HL-60 (cell line): ENCODE measurements around the gene HEATR3.

ENCODE experiments used
- DNase-seq, 2 experiments: peaks; one replicate each; pipeline ENCODE4 v3.0.0-alpha.2; 2010 to 2020; ENCODE audit warnings: low read depth in 1 of 2, low spot score in 1 of 2
- H3K27ac ChIP-seq: fragments of 250-450 bp; sonication (Bioruptor Pico); replicated peaks from 2 replicates; pipeline ENCODE4 v1.5.1; 2020; ENCODE audit warnings: mild to moderate bottlenecking, moderate library complexity
- H3K27me3 ChIP-seq: fragments of 250-450 bp; sonication (Bioruptor Pico); 2 replicates; pipeline ENCODE4 v1.5.1; 2021; ENCODE audit warnings: mild to moderate bottlenecking, moderate library complexity; ENCODE audit not compliant: insufficient read depth, poor library complexity, severe bottlenecking
- H3K4me3 ChIP-seq: replicated peaks from 2 replicates; pipeline ENCODE4 v1.5.1; 2011; ENCODE audit warnings: mild to moderate bottlenecking, control low read depth, low read length; ENCODE audit not compliant: insufficient read depth
- CTCF ChIP-seq: IDR thresholded peaks from one replicate; pipeline ENCODE4 v1.5.1; 2011; ENCODE audit warnings: low read length, control low read depth, inconsistent platforms; ENCODE audit not compliant: insufficient read depth
- GABPA ChIP-seq: IDR thresholded peaks from 2 replicates; pipeline ENCODE4 v1.6.1; 2012; ENCODE audit warnings: low read depth
- POLR2AphosphoS5 ChIP-seq: IDR thresholded peaks from 2 replicates; pipeline ENCODE4 v1.6.1; 2012; ENCODE audit warnings: low read depth
- REST ChIP-seq: IDR thresholded peaks from 2 replicates; pipeline ENCODE4 v1.6.1; 2012; ENCODE audit warnings: low read depth; ENCODE audit not compliant: insufficient replicate concordance
- SPI1 ChIP-seq: IDR thresholded peaks from 2 replicates; pipeline ENCODE4 v1.6.1; 2012; ENCODE audit warnings: low read depth, mild to moderate bottlenecking, borderline replicate concordance

HEATR3 gene

GRCh38 chr16:50040710-50041109, 25.1 kb upstream of the HEATR3 start:
- TF ChIP-seq POLR2AphosphoS5, result no peak
- no peak for TF ChIP-seq CTCF
- TF ChIP-seq GABPA, result no peak
- TF ChIP-seq SPI1, result no peak
- TF ChIP-seq REST, result no peak
- Histone ChIP-seq H3K4me3 (no peak overlapping the region), H3K27ac (no peak overlapping the region), H3K27me3 (no peaks in the 10 kb centered on the region)
- DNase-seq, result no peak

GRCh38 chr16:50043358-50043757, 22.4 kb upstream of the HEATR3 start:
- no peak overlapping the region for H3K4me3 ChIP-seq
- DNase-seq, result no peak
- no peak overlapping the region for H3K27ac ChIP-seq
- TF ChIP-seq GABPA, result no peak
- no peak for TF ChIP-seq CTCF
- no peak for TF ChIP-seq SPI1
- no peak for TF ChIP-seq REST
- TF ChIP-seq POLR2AphosphoS5, result no peak
- H3K27me3 ChIP-seq, result no peaks in the 10 kb centered on the region

GRCh38 chr16:50045412-50045811, 20.4 kb upstream of the HEATR3 start:
- Histone ChIP-seq H3K27ac (no peak overlapping the region), H3K4me3 (no peak overlapping the region), H3K27me3 (no peaks in the 10 kb centered on the region)
- TF ChIP-seq SPI1, result no peak
- no peak for TF ChIP-seq REST
- no peak for TF ChIP-seq CTCF
- TF ChIP-seq GABPA, result no peak
- no peak for TF ChIP-seq POLR2AphosphoS5
- DNase-seq, result no peak
